ENCODE results near the gene IGFL3.

GRCh38 chr19:46113726-46114125 lies 10.8 kb downstream of the IGFL3 start:
- TF ChIP-seq CTCF (conservative IDR thresholded peaks at IDR 0.05 in 1 of 2, IDR thresholded peaks at IDR 0.05 in 1 of 2; ENCODE audit: low read depth in 1 of 2, low read length in 2 of 2) (no peak), EZH2 (IDR thresholded peaks at IDR 0.05; ENCODE audit: low read length, missing control alignments) (no peak)
